Upper lobe of left lung (tissue), 6 donors: ENCODE data around the gene MORC2. TPM values are rescaled to one million over a fixed set of nuclear protein-coding genes. Genes with fewer than 3 reads are reported as not detected.

Experiments used
- ATAC-seq, 2 donors: fragments of 200-7000 bp; cut with Tn5 transposase; one replicate each; pipeline ENCODE4 v1.9.1; 2022; ENCODE audit warnings: mild to moderate bottlenecking in 2 of 2, moderate library complexity in 2 of 2; ENCODE audit not compliant: low FRiP score in 2 of 2
- DNase-seq, 2 donors: peaks; one replicate each; pipeline ENCODE4 v3.0.0-alpha.2; 2019 to 2020
- H3K27ac ChIP-seq, 4 donors: fragments of 200-600 bp; sonication (generic); one replicate each; pipeline ENCODE4 v1.5.1; 2016 to 2019
- H3K27me3 ChIP-seq, 4 donors: fragments of 200-600 bp; sonication (generic); one replicate each; pipeline ENCODE4 v1.5.1; 2017 to 2019
- H3K36me3 ChIP-seq, 4 donors: fragments of 200-600 bp; sonication (generic); one replicate each; pipeline ENCODE4 v1.5.1; 2016 to 2019
- H3K4me1 ChIP-seq, 4 donors: fragments of 200-600 bp; sonication (generic); one replicate each; pipeline ENCODE4 v1.5.1; 2018 to 2019
- H3K4me3 ChIP-seq, 4 donors: fragments of 200-600 bp; sonication (generic); one replicate each; pipeline ENCODE4 v1.5.1; 2017 to 2019; ENCODE audit warnings: mild to moderate bottlenecking in 2 of 4, moderate library complexity in 1 of 4
- H3K9me3 ChIP-seq, 4 donors: fragments of 200-600 bp; sonication (generic); one replicate each; pipeline ENCODE4 v1.5.1; 2018 to 2019
- CTCF ChIP-seq, 6 experiments: fragments of 450-650 bp in 4 of 6; fragments of 200-600 bp in 2 of 6; sonication (generic) in 2 of 6; IDR thresholded peaks; one replicate each; pipeline ENCODE4 v1.5.1; 2016 to 2019; ENCODE audit warnings: antibody characterized with exemption in 6 of 6
- EP300 ChIP-seq, 4 donors: sonication (generic); formaldehyde crosslinking; IDR thresholded peaks; one replicate each; pipeline ENCODE4 v1.5.1; 2017; ENCODE audit warnings: antibody characterized with exemption in 4 of 4, control low read depth in 2 of 4
- POLR2A ChIP-seq, 4 donors: fragments of 450-650 bp; IDR thresholded peaks; one replicate each; pipeline ENCODE4 v1.5.1; 2016 to 2017; ENCODE audit warnings: antibody characterized with exemption in 4 of 4, mild to moderate bottlenecking in 2 of 4
- POLR2AphosphoS5 ChIP-seq, 2 donors: sonication (generic); formaldehyde crosslinking; IDR thresholded peaks; one replicate each; pipeline ENCODE4 v1.5.1; 2017; ENCODE audit warnings: antibody characterized with exemption in 2 of 2
- WGBS, 2 donors: methylation state at CpG; one replicate each; pipeline ENCODE4 v1.1.5; 2017 to 2018; 5-methylcytosine and 5-hydroxymethylcytosine counted together
- total RNA-seq, 6 donors: library from RNA; depleted of rRNA in 4 of 6; stranded (reverse); fragments of >200 nt in 4 of 6; gene quantifications; one replicate each; pipeline versions ENCODE4 v1.1.0 to v1.2.1, GENCODE V29; 2016 to 2021
- donor health status: DM: no; HTN: no; CAD: no; lungs with moderate emphysema.
- donor health status: DM: no; HTN: yes; CAD: no; lungs with severe emphysema.

The MORC2 gene
- total RNA-seq, 6 donors from 2014 or later: 13.8 to 54.5 (median 20.6) TPM

GRCh38 chr22:30964858-30965257 lies 3.7 kb downstream of the MORC2 start:
- 89 to 91% methylated on average over 4 of the region's 4 CpGs for WGBS, 2 donors
- no peak overlapping the region for H3K27ac ChIP-seq

GRCh38 chr22:30955153-30955552 lies 13.4 kb downstream of the MORC2 start:
- Histone ChIP-seq H3K36me3 (peaks cover 0 to 34% (median 6%) of the 10 kb centered on the region in 4 donors), H3K27me3 (no peaks in the 10 kb centered on the region), H3K4me3 (no peak overlapping the region), H3K9me3 (no peaks in the 10 kb centered on the region), H3K4me1 (peaks cover 0 to 11% (median 3%) of the 10 kb centered on the region in 4 donors), H3K27ac (no peak overlapping the region)
- DNase-seq (no peak), ATAC-seq (no peak)
- TF ChIP-seq POLR2A (IDR thresholded peaks at IDR 0.05) (no peak), CTCF (IDR thresholded peaks at IDR 0.05) (no peak), EP300 (IDR thresholded peaks at IDR 0.05) (no peak), POLR2AphosphoS5 (IDR thresholded peaks at IDR 0.05) (no peak)
- WGBS, 2 donors: 95 to 98% methylated on average over 4 of the region's 4 CpGs

More at GRCh38 chr22:30964858-30965257, 3.7 kb downstream of the MORC2 start:
- no peaks in the 10 kb centered on the region for H3K36me3 ChIP-seq
- peaks cover 6 to 25% (median 18%) of the 10 kb centered on the region in 4 donors for H3K4me1 ChIP-seq
- H3K27me3 ChIP-seq: no peaks in the 10 kb centered on the region
- H3K4me3 ChIP-seq: no peak overlapping the region
- ATAC-seq: no peak
- no peaks in the 10 kb centered on the region for H3K9me3 ChIP-seq
- TF ChIP-seq CTCF (IDR thresholded peaks at IDR 0.05): no peak
- no peak for TF ChIP-seq POLR2A (IDR thresholded peaks at IDR 0.05)
- TF ChIP-seq POLR2AphosphoS5 (IDR thresholded peaks at IDR 0.05): no peak
- TF ChIP-seq EP300 (IDR thresholded peaks at IDR 0.05): no peak
- DNase-seq: no peak

- no peak for ATAC-seq
- Histone ChIP-seq H3K36me3 (peaks cover 4 to 54% (median 19%) of the 10 kb centered on the region in 4 donors), H3K27me3 (no peaks in the 10 kb centered on the region), H3K4me1 (peaks cover 0 to 11% (median 4%) of the 10 kb centered on the region in 4 donors), H3K27ac (no peak overlapping the region), H3K4me3 (no peak overlapping the region), H3K9me3 (no peaks in the 10 kb centered on the region)
- no peak for DNase-seq
- 92 to 95% methylated on average over 2 of the region's 2 CpGs for WGBS, 2 donors
- TF ChIP-seq EP300 (IDR thresholded peaks at IDR 0.05) (no peak), POLR2A (IDR thresholded peaks at IDR 0.05) (no peak), POLR2AphosphoS5 (IDR thresholded peaks at IDR 0.05) (no peak)
Observed at GRCh38 chr22:30953206-30953605, 15.4 kb downstream of the MORC2 start.

GRCh38 chr22:30949934-30950660 lies 18.5 kb downstream of the MORC2 start:
- 89 to 93% methylated on average over 7 of the region's 7 CpGs for WGBS, 2 donors
- ATAC-seq: no peak
- H3K27ac ChIP-seq: no peak overlapping the region
- no peak overlapping the region for H3K4me3 ChIP-seq
- no peak for TF ChIP-seq POLR2A (IDR thresholded peaks at IDR 0.05)
- no peak for TF ChIP-seq EP300 (IDR thresholded peaks at IDR 0.05)
- TF ChIP-seq CTCF (IDR thresholded peaks at IDR 0.05): no peak
- TF ChIP-seq POLR2AphosphoS5 (IDR thresholded peaks at IDR 0.05): no peak
- H3K27me3 ChIP-seq: no peaks in the 10 kb centered on the region
- peaks cover 6 to 18% (median 12%) of the 10 kb centered on the region in 4 donors for H3K4me1 ChIP-seq
- no peak for DNase-seq
- no peaks in the 10 kb centered on the region for H3K9me3 ChIP-seq
- H3K36me3 ChIP-seq: peaks cover 8 to 74% (median 37%) of the 10 kb centered on the region in 4 donors

- ATAC-seq: no peak
- H3K4me1 ChIP-seq: peaks cover 6 to 18% (median 12%) of the 10 kb centered on the region in 4 donors
- no peaks in the 10 kb centered on the region for H3K27me3 ChIP-seq
- TF ChIP-seq CTCF (IDR thresholded peaks at IDR 0.05): no peak
- TF ChIP-seq POLR2AphosphoS5 (IDR thresholded peaks at IDR 0.05): no peak
- TF ChIP-seq POLR2A (IDR thresholded peaks at IDR 0.05): no peak
- 73 to 84% methylated on average over 3 of the region's 3 CpGs for WGBS, 2 donors
- peaks cover 15 to 76% (median 47%) of the 10 kb centered on the region in 4 donors for H3K36me3 ChIP-seq
- no peak overlapping the region for H3K4me3 ChIP-seq
- no peak overlapping the region for H3K27ac ChIP-seq
- DNase-seq: no peak
- no peaks in the 10 kb centered on the region for H3K9me3 ChIP-seq
Observed at GRCh38 chr22:30948930-30949342, 19.6 kb downstream of the MORC2 start.
